Vagina (tissue), 2 donors: ENCODE results near the gene TMEM244.

Source experiments
- POLR2A ChIP-seq, 2 donors: fragments of 450-650 bp; IDR thresholded peaks; one replicate each; pipeline ENCODE4 v1.6.1; 2017; ENCODE audit warnings: antibody characterized with exemption in 2 of 2, mild to moderate bottlenecking in 2 of 2, moderate library complexity in 2 of 2
- POLR2AphosphoS5 ChIP-seq, 2 donors: sonication (generic); formaldehyde crosslinking; IDR thresholded peaks; one replicate each; pipeline ENCODE4 v1.9.0; 2017; ENCODE audit warnings: antibody characterized with exemption in 2 of 2, mild to moderate bottlenecking in 2 of 2, low read depth in 1 of 2; ENCODE audit not compliant: insufficient read depth in 1 of 2
- TF ChIP-seq, protein P1 (sequence below), 3 experiments: fragments of 450-650 bp in 2 of 3; fragments of 200-600 bp in 1 of 3; sonication (generic) in 1 of 3; IDR thresholded peaks; one replicate each; pipeline ENCODE4 v1.5.1; 2017 to 2019; ENCODE audit warnings: antibody characterized with exemption in 3 of 3, mild to moderate bottlenecking in 2 of 3, moderate library complexity in 2 of 3

DNA sequence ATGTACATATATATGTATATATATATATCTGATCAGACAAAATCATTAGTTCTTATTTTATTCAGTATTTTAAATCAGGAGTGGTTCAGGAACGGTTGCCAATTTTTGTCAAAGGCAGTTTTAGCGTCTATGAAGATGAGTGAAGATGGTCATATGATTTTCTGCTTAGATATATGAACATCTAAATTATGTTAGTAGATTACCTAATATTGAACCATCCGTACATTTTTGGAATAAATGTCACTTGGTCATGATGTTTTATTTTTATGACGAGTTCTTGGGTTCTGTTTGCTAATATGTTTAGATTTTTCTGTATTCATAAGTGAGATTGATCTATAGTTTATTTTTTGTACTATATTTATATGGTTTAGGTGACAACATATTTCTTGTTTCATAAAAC is 3.3 kb downstream of the TMEM244 start:
- TF ChIP-seq, protein P1, sequence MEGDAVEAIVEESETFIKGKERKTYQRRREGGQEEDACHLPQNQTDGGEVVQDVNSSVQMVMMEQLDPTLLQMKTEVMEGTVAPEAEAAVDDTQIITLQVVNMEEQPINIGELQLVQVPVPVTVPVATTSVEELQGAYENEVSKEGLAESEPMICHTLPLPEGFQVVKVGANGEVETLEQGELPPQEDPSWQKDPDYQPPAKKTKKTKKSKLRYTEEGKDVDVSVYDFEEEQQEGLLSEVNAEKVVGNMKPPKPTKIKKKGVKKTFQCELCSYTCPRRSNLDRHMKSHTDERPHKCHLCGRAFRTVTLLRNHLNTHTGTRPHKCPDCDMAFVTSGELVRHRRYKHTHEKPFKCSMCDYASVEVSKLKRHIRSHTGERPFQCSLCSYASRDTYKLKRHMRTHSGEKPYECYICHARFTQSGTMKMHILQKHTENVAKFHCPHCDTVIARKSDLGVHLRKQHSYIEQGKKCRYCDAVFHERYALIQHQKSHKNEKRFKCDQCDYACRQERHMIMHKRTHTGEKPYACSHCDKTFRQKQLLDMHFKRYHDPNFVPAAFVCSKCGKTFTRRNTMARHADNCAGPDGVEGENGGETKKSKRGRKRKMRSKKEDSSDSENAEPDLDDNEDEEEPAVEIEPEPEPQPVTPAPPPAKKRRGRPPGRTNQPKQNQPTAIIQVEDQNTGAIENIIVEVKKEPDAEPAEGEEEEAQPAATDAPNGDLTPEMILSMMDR (IDR thresholded peaks at IDR 0.05) = no peak
- TF ChIP-seq POLR2A (IDR thresholded peaks at IDR 0.05) (no peak), POLR2AphosphoS5 (IDR thresholded peaks at IDR 0.05; ENCODE audit: insufficient read depth in 1 of 2, low read depth in 1 of 2) (no peak)
